SW480 (cell line): Measurements from ENCODE around the gene SH2D3A.
"Not testable (repeated sequence)": the region's sequence is repeated elsewhere in the genome, so short reads cannot be mapped to it uniquely, and the experiment has no call there.

Experiments
- DNase-seq: peaks from one replicate; pipeline ENCODE4 v3.0.0-alpha.2; 2016; ENCODE audit warnings: low spot score

SH2D3A gene

GRCh38 chr19:6721773-6722172 is 45.5 kb downstream of the SH2D3A start:
- DNase-seq: no peak

- no peak for DNase-seq
Observed at GRCh38 chr19:6721138-6721474, 46.1 kb downstream of the SH2D3A start.

- no peak for DNase-seq
Observed at GRCh38 chr19:6720369-6721137, 46.7 kb downstream of the SH2D3A start, which contains the start of gene C3. TSS of gene C3 (minus strand) at chr19:6720650. CDS start at chr19:6720589, 61 bp downstream.

GRCh38 chr19:6719992-6720368 is 47.3 kb downstream of the SH2D3A start:
- no peak for DNase-seq

GRCh38 chr19:6719540-6719861 is 47.7 kb downstream of the SH2D3A start:
- no peak for DNase-seq

- no peak for DNase-seq
Observed at GRCh38 chr19:6718741-6719539, 48.3 kb downstream of the SH2D3A start.

- DNase-seq: no peak
Observed at GRCh38 chr19:6718111-6718740, 49.0 kb downstream of the SH2D3A start.

- no peak for DNase-seq
Observed at GRCh38 chr19:6717441-6717971, 49.7 kb downstream of the SH2D3A start.

- no peak for DNase-seq
Observed at GRCh38 chr19:6717036-6717435, 50.2 kb downstream of the SH2D3A start.

- DNase-seq: no peak
Observed at GRCh38 chr19:6716610-6716970, 50.6 kb downstream of the SH2D3A start.

GRCh38 chr19:6714749-6715555 is 52.3 kb downstream of the SH2D3A start:
- no peak for DNase-seq

GRCh38 chr19:6713773-6714692 is 53.2 kb downstream of the SH2D3A start:
- DNase-seq: no peak

GRCh38 chr19:6712692-6713670 is 54.3 kb downstream of the SH2D3A start:
- DNase-seq: no peak

- DNase-seq: no peak
Observed at GRCh38 chr19:6712231-6712630, 55.0 kb downstream of the SH2D3A start.

GRCh38 chr19:6711605-6712004 is 55.6 kb downstream of the SH2D3A start:
- DNase-seq: no peak

- DNase-seq: no peak
Observed at GRCh38 chr19:6711078-6711361, 56.2 kb downstream of the SH2D3A start.

- peak; percentile 48 for DNase-seq
Observed at GRCh38 chr19:6710273-6711077, 56.8 kb downstream of the SH2D3A start.

- no peak for DNase-seq
Observed at GRCh38 chr19:6709549-6709948, 57.7 kb downstream of the SH2D3A start.

- not testable (repeated sequence) for DNase-seq
Observed at GRCh38 chr19:6708913-6709312, 58.3 kb downstream of the SH2D3A start.
